ENCODE results near the gene STAC.
"Not testable (repeated sequence)": the region's sequence is repeated elsewhere in the genome, so short reads cannot be mapped to it uniquely, and the experiment has no call there.

STAC gene

GRCh38 chr3:36480911-36481648 lies 100.8 kb downstream of the STAC start:
- DNase-seq = no peak

- DNase-seq = no peak
Observed at GRCh38 chr3:36482256-36482655, 102.0 kb downstream of the STAC start.

GRCh38 chr3:36482880-36483279 lies 102.6 kb downstream of the STAC start:
- DNase-seq = no peak

GRCh38 chr3:36483709-36484108 lies 103.4 kb downstream of the STAC start:
- no peak for DNase-seq

- no peak for DNase-seq
Observed at GRCh38 chr3:36484386-36484785, 104.1 kb downstream of the STAC start.

GRCh38 chr3:36486009-36486795 lies 105.9 kb downstream of the STAC start:
- DNase-seq = no peak

GRCh38 chr3:36487616-36488015 lies 107.3 kb downstream of the STAC start:
- no peak for DNase-seq

GRCh38 chr3:36488077-36488789 lies 107.9 kb downstream of the STAC start:
- DNase-seq = no peak

GRCh38 chr3:36489101-36489500 lies 108.8 kb downstream of the STAC start:
- no peak for DNase-seq

- no peak for DNase-seq
Observed at GRCh38 chr3:36489679-36490425, 109.5 kb downstream of the STAC start.

- DNase-seq = no peak
Observed at GRCh38 chr3:36493051-36493450, 112.7 kb downstream of the STAC start.

GRCh38 chr3:36494461-36495109 lies 114.3 kb downstream of the STAC start:
- DNase-seq = peak; percentile 11

GRCh38 chr3:36496684-36497633 lies 116.7 kb downstream of the STAC start:
- no peak for DNase-seq

- not testable (repeated sequence) for DNase-seq
Observed at GRCh38 chr3:36500053-36500452, 119.7 kb downstream of the STAC start.

- no peak for DNase-seq
Observed at GRCh38 chr3:36501616-36502015, 121.3 kb downstream of the STAC start.

GRCh38 chr3:36505393-36505792 lies 125.1 kb downstream of the STAC start:
- DNase-seq = no peak

- no peak for DNase-seq
Observed at GRCh38 chr3:36511791-36512486, 131.6 kb downstream of the STAC start.

- no peak for DNase-seq
Observed at GRCh38 chr3:36512555-36512954, 132.3 kb downstream of the STAC start.

- no peak for DNase-seq
Observed at GRCh38 chr3:36514171-36514570, 133.9 kb downstream of the STAC start.

GRCh38 chr3:36519682-36520081 lies 139.4 kb downstream of the STAC start:
- no peak for DNase-seq

Measured in NCI-H2171 treated with DMSO at 0.1 percent for 48 hours (cell line).